Right atrium auricular region (tissue), 2 donors: ENCODE data around the gene KAZN. TPM values are rescaled to one million over a fixed set of nuclear protein-coding genes. Genes with fewer than 3 reads are reported as not detected.

Experiments
- DNase-seq: peaks from one replicate; pipeline ENCODE4 v3.0.0-alpha.2; 2019; ENCODE audit warnings: low spot score
- H3K27ac ChIP-seq, 2 donors: fragments of 200-600 bp; sonication (generic); 1 replicate in 1 of 2; 2 replicates in 1 of 2; pipeline ENCODE4 v1.5.1; 2016 to 2019
- H3K27me3 ChIP-seq, 2 donors: fragments of 200-600 bp; sonication (generic); one replicate each; pipeline versions ENCODE4 v1.5.1 to v1.6.0; 2017 to 2019
- H3K36me3 ChIP-seq: fragments of 200-600 bp; sonication (generic); one replicate; pipeline ENCODE4 v1.5.1; 2016
- H3K4me1 ChIP-seq, 2 donors: fragments of 200-600 bp; sonication (generic); one replicate each; pipeline versions ENCODE4 v1.5.1 to v1.6.0; 2017 to 2019
- H3K4me3 ChIP-seq, 2 donors: fragments of 200-600 bp; sonication (generic); 1 replicate in 1 of 2; 2 replicates in 1 of 2; pipeline ENCODE4 v1.5.1; 2017 to 2019; ENCODE audit warnings: mild to moderate bottlenecking in 1 of 2, moderate library complexity in 1 of 2
- H3K9me3 ChIP-seq, 2 donors: fragments of 200-600 bp; sonication (generic); one replicate each; pipeline ENCODE4 v1.5.1; 2019
- total RNA-seq, 2 donors: library from RNA; depleted of rRNA; stranded (reverse); fragments of >200 nt; gene quantifications; one replicate each; pipeline ENCODE4 v1.1.0, GENCODE V29; 2016
- TF ChIP-seq, protein P1 (sequence below), 2 donors: fragments of 200-600 bp; sonication (generic); IDR thresholded peaks; one replicate each; pipeline ENCODE4 v1.5.1; 2019; ENCODE audit warnings: antibody characterized with exemption in 2 of 2

Gene KAZN
- total RNA-seq, 2 donors from 2014 or later, result 3.9 to 6.8 TPM

DNA sequence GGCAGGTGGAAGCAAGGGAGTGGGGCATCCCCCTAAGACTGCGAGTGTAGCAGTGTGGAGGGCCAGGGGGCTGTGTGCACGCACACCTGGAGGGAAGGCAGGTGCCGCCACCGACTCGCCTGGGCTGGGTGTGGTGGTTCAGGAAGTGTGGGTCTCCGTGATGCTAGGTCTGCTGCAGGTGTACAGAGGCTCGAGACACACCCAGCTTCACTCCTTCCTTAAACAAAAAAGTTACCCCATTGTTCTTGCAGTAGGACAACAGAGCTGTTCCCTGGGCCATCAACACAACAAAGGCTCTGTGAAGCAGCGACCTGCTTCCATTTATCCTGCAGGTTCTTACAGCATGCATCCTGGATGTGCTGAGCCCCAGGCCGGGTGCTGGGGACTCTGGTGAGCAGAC, 454.7 kb downstream of the KAZN start:
- no peaks in the 10 kb centered on the region for H3K36me3 ChIP-seq
- H3K4me3 ChIP-seq, result no peak overlapping the region
- no peaks in the 10 kb centered on the region for H3K4me1 ChIP-seq
- DNase-seq, result no peak
- H3K27me3 ChIP-seq, result no peaks in the 10 kb centered on the region
- H3K9me3 ChIP-seq, result no peaks in the 10 kb centered on the region
- H3K27ac ChIP-seq, result no peak overlapping the region
- TF ChIP-seq, protein P1, sequence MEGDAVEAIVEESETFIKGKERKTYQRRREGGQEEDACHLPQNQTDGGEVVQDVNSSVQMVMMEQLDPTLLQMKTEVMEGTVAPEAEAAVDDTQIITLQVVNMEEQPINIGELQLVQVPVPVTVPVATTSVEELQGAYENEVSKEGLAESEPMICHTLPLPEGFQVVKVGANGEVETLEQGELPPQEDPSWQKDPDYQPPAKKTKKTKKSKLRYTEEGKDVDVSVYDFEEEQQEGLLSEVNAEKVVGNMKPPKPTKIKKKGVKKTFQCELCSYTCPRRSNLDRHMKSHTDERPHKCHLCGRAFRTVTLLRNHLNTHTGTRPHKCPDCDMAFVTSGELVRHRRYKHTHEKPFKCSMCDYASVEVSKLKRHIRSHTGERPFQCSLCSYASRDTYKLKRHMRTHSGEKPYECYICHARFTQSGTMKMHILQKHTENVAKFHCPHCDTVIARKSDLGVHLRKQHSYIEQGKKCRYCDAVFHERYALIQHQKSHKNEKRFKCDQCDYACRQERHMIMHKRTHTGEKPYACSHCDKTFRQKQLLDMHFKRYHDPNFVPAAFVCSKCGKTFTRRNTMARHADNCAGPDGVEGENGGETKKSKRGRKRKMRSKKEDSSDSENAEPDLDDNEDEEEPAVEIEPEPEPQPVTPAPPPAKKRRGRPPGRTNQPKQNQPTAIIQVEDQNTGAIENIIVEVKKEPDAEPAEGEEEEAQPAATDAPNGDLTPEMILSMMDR (IDR thresholded peaks at IDR 0.05), result no peak

DNA sequence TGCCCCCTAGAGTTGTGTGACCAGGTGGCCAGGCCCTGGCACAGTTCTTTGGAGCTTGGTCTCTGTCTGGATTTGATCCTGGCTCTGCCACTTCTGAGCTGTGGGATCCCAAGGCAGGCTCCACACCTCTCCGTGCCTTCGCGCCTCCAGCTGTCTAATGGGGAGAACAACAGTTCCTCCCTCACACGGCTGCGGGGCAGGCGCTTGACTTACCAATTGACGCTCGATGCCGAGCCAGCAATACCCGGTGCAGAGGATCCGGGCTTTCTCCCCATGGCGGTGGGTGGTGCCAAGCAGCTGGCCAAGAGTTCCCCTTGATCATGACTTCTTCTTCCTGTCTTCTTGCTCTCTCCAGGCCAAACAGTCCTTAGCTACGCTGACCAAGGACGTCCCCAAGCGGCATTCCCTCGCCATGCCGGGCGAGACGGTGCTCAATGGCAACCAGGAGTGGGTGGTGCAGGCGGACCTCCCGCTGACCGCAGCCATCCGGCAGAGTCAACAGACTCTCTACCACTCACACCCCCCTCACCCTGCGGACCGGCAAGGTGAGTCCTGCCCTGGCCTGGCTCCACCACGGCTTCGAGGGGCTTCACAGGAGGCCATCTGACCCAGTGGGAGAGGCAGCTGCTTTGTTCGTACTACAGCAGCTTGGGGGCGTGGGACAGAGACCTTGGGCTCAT, 457.4 kb downstream of the KAZN start:
- Histone ChIP-seq H3K4me3 (no peak overlapping the region), H3K9me3 (no peaks in the 10 kb centered on the region), H3K36me3 (no peaks in the 10 kb centered on the region), H3K4me1 (no peaks in the 10 kb centered on the region), H3K27me3 (no peaks in the 10 kb centered on the region), H3K27ac (no peak overlapping the region)
- DNase-seq, result no peak
- TF ChIP-seq, protein P1 (IDR thresholded peaks at IDR 0.05), result no peak

DNA sequence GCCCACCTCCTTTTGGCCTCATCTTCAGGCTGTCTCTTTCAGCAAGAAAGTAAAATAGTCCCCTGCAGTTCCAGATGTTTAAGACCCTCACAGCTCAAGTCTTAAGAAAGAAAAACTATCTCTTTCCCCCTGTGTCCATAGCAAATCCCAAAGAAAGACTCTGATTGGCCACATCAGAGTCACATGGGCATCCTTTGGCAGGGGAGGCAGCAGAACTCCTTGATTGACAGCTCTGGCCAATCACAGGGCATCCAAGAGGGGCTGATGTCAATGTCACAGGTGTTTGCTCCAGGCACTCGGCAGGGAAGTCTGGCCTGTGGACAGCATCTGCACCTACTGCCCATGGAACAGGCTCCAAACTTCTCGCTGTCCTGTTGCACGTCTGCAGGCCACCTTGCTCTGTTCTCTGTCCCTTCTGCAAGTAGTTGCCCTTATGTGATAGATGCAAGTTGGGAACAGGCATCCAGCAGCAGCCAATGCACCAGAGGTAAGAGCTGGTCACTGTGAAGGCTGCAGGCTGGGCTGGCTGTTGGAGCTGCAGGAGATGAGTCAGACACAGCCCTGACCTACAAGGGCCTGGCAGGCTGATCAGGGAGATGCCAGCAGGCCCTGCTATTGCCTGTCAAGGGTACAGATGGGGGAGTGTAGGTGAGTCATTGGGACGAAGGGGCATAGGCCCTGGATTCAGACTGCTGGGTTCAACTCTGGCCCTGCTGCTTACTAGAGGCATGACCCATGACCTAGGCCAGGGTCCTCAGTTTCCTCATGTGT, 458.2 kb downstream of the KAZN start:
- DNase-seq, result no peak

DNA sequence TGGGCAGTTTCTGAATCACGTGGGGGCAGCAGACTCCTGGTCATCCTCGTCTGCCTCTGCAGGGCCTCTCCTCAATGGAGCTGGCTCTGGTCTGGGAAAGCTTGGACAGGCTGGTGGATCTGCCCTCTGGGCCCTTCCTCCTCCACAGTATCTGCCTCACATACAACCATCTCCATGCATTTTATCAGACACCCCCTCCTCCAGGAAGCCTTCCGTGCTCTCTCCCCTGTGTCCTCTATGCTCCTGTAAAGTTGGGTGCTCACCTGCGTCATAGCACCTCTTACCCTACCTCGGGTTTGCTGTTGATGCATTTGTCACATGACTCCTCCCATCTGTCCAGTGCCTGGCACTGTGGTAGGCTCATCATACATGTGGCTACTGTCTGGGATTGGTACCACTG, 459.3 kb downstream of the KAZN start:
- H3K4me1 ChIP-seq, result no peaks in the 10 kb centered on the region
- H3K27me3 ChIP-seq, result no peaks in the 10 kb centered on the region
- no peak overlapping the region for H3K4me3 ChIP-seq
- TF ChIP-seq, protein P1 (IDR thresholded peaks at IDR 0.05), result no peak
- no peak for DNase-seq
- no peak overlapping the region for H3K27ac ChIP-seq
- H3K9me3 ChIP-seq, result peaks cover 0 to 5% of the 10 kb centered on the region in 2 donors
- no peaks in the 10 kb centered on the region for H3K36me3 ChIP-seq

More for the DNA sequence above, 458.2 kb downstream of the KAZN start:
- Histone ChIP-seq H3K9me3 (no peaks in the 10 kb centered on the region), H3K27me3 (no peaks in the 10 kb centered on the region), H3K4me1 (no peaks in the 10 kb centered on the region), H3K36me3 (no peaks in the 10 kb centered on the region), H3K27ac (no peak overlapping the region), H3K4me3 (no peak overlapping the region)
- TF ChIP-seq, protein P1 (IDR thresholded peaks at IDR 0.05), result no peak

DNA sequence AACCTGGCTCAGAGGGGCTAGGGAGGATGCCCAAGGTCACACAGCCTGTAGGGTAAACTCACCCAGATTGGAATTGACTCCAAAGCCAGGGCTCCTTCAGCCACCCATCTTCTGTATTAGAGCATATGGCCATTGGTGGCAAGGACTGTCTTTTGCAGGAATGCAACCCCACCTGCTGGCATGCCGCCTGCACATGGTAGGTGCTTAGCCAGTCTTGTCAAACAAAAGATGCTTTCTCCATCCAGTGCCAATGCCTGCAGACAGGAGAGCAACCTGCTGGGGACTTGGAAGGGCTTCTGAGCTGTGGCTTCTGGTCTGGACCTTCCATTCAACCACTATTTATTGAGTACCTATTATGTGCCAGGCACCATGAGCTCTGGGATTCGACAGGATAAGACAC, 459.8 kb downstream of the KAZN start:
- Histone ChIP-seq H3K36me3 (no peaks in the 10 kb centered on the region), H3K9me3 (peaks cover 0 to 5% of the 10 kb centered on the region in 2 donors), H3K27ac (no peak overlapping the region), H3K4me1 (no peaks in the 10 kb centered on the region), H3K27me3 (no peaks in the 10 kb centered on the region), H3K4me3 (no peak overlapping the region)
- TF ChIP-seq, protein P1 (IDR thresholded peaks at IDR 0.05), result no peak
- DNase-seq, result no peak
